Measurements from ENCODE around the gene KIF3A.

GRCh38 chr5:132733499-132734148 lies 3.7 kb downstream of the KIF3A start:
- TF ChIP-seq CTCF (IDR thresholded peaks at IDR 0.05) = no peak
- no peak for TF ChIP-seq POLR2A (IDR thresholded peaks at IDR 0.05)
